ENCODE data around the gene MPLKIP.
"Not testable (repeated sequence)": the region's sequence is repeated elsewhere in the genome, so short reads cannot be mapped to it uniquely, and the experiment has no call there.

GRCh38 chr7:40168266-40168665 is 33.8 kb upstream of the MPLKIP start:
- not testable (repeated sequence) for TF ChIP-seq CTCF (conservative IDR thresholded peaks at IDR 0.05; ENCODE audit: low read depth, low read length); EZH2 (IDR thresholded peaks at IDR 0.05; ENCODE audit: borderline replicate concordance, low read depth, low read length, poor library complexity, severe bottlenecking)

Data from A673 (cell line).